Panc1 (cell line): ENCODE data around the gene ZNF322. TPM values are rescaled to one million over a fixed set of nuclear protein-coding genes. Genes with fewer than 3 reads are reported as not detected.
"Not testable (repeated sequence)": the region's sequence is repeated elsewhere in the genome, so short reads cannot be mapped to it uniquely, and the experiment has no call there.

Experiments used
- ATAC-seq: fragments of 200-7000 bp; cut with Tn5 transposase; 2 replicates; pipeline ENCODE4 v1.9.1; 2020; ENCODE audit warnings: mild to moderate bottlenecking, moderate library complexity
- BruUV-seq: library from RNA; stranded (reverse); fragments of 400-500 nt; replicated peaks from 2 replicates; lab custom pipeline; 2021; lab: Mats Ljungman, UMichigan
- CTCF ChIA-PET: fragments of 300-600 bp; sonication (Branson Sonifier 250); formaldehyde crosslinking; loops from one replicate; lab custom pipeline; 2022; ENCODE audit warnings: antibody characterized with exemption; lab: Charles Lee
- POLR2A ChIA-PET: fragments of 300-600 bp; sonication (Branson Sonifier 250); formaldehyde crosslinking; loops from one replicate; lab custom pipeline; 2022; ENCODE audit warnings: antibody characterized with exemption; lab: Charles Lee
- DNase-seq: peaks from one replicate; pipeline ENCODE4 v3.0.0-alpha.2; 2010; ENCODE audit warnings: low read depth, low spot score
- H3K27ac ChIP-seq: 2 replicates; pipeline ENCODE4 v1.5.1; 2011; ENCODE audit warnings: mild to moderate bottlenecking, low read length, inconsistent platforms
- H3K27me3 ChIP-seq: fragments of 200-500 bp; sonication (Bioruptor generic); 2 replicates; pipeline ENCODE4 v1.6.0; 2014; ENCODE audit warnings: low read length, inconsistent platforms; ENCODE audit not compliant: control insufficient read depth, insufficient read depth
- H3K36me3 ChIP-seq: fragments of 200-500 bp; sonication (Bioruptor generic); 2 replicates; pipeline ENCODE4 v1.5.1; 2014; ENCODE audit warnings: inconsistent platforms, mild to moderate bottlenecking, low read length, moderate library complexity; ENCODE audit not compliant: control insufficient read depth, insufficient read depth
- H3K4me1 ChIP-seq: 2 replicates; pipeline ENCODE4 v1.5.1; 2011; ENCODE audit warnings: inconsistent platforms, mild to moderate bottlenecking, low read length, moderate library complexity; ENCODE audit not compliant: control insufficient read depth, insufficient read depth
- H3K4me3 ChIP-seq, 2 experiments: 2 replicates each; pipeline ENCODE4 v1.5.1; 2011 to 2012; ENCODE audit warnings: low read depth in 2 of 2, low read length in 2 of 2, mild to moderate bottlenecking in 2 of 2, inconsistent platforms in 1 of 2, moderate library complexity in 1 of 2
- H3K9me3 ChIP-seq: fragments of 200-500 bp; sonication (Bioruptor generic); 2 replicates; pipeline ENCODE4 v1.5.1; 2014; ENCODE audit warnings: low read depth, mild to moderate bottlenecking, inconsistent platforms, low read length, moderate library complexity; ENCODE audit not compliant: control insufficient read depth, insufficient read depth
- in situ Hi-C: cut with HindIII; loops from 2 replicates; pipeline ENCODE4 v1.10.0; 2016; ENCODE audit warnings: low sequenced_read_pairs, low pct_unique_long_range_greater_than_20kb
- intact Hi-C: fragments of 100-400 bp; cut with micrococcal nuclease; formaldehyde crosslinking; loops from one replicate; pipeline ENCODE4 v1.10.0; 2022; ENCODE audit not compliant: unreplicated experiment
- total RNA-seq: library from RNA; stranded (reverse); gene quantifications from one replicate; pipeline ENCODE4 v1.2.1, GENCODE V29; 2021; ENCODE audit not compliant: unreplicated experiment

Gene ZNF322
- total RNA-seq, 1 experiment from 2014 or later = 31.2 TPM

DNA sequence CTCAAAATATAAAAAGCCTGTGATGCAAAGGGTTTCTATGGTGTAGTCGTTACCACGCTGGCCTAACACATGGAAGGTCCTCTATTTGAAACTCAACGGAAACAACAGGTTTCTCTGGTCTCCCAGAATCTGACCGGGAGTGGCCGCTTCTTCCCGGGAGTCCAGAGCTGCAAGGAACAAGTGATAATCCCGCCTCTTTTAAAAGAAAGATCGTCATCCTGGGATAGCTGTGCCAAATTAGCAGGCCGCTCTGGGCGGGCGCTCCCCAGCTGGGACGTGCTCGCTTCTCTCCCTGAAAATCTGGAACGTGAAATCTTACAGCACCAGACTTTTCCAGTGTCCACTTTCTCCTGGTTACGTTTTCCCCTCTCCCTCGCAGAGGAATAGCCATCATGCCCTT lies 38.0 kb upstream of the ZNF322 start:
- DNase-seq, H3K27me3 ChIP-seq, intact Hi-C loops, in situ Hi-C loops, H3K36me3 ChIP-seq, H3K9me3 ChIP-seq, H3K4me3 ChIP-seq, POLR2A ChIA-PET, ATAC-seq, CTCF ChIA-PET, BruUV-seq, H3K4me1 ChIP-seq, H3K27ac ChIP-seq: not testable (repeated sequence)

DNA sequence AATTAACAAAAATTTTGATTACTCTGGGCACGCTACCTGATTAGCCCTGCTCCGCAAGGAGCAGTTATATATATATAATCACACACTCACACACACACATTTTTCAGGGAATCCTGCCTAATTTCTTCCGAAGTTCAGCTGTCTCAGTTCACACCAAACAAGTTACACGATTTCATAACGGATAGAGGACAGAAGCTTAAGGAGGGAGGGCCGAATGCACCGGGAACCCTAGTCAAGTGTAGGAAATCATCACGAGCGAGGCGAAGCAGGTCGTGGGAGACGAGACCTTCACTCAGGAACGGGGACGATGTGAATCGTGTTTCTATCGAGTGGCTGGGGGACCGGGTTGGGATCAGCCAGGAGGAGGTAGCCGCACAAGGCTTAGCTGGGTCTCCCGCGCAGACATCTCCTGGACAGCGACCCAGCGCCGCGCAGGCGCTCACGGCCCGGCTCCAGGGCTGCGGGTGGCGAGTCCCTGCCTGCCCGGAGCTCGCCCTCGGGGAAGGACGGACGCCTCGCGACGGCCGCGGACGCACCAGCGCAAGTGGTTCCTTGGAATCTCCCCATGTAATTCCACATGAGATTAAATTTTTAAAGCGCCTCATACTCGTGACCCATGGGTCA lies 29.9 kb upstream of the ZNF322 start:
- H3K9me3 ChIP-seq, CTCF ChIA-PET, BruUV-seq, H3K36me3 ChIP-seq, H3K4me1 ChIP-seq, H3K27me3 ChIP-seq, H3K4me3 ChIP-seq, H3K27ac ChIP-seq, DNase-seq, intact Hi-C loops, in situ Hi-C loops, POLR2A ChIA-PET: not testable (repeated sequence)
- ATAC-seq = peak; percentile 78

DNA sequence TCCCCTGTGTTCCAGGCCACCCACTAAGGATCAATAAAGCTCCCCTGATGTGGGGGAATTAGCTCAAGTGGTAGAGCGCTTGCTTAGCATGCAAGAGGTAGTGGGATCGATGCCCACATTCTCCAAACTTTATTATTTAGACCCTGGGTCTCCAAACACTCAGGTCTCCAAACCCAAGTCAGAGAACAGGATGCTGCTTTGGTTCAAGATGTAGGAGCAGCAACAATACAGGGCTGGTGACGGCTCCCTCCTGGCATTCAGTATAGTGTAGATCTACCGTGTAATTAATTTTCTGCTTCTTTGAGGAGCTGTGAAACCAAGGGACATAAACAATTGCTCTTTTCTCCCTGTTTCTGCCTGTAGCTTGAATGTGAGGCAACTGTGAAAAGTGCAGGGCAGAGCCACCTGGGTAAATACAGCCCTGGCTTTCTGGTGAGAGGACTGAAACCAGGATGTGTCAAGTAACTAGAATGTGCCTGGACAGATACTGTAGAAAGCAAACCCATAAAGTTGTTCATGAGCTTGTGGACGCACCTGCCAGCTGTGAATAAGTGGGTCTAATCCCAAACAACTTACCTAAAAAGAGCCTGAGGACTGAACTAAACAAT lies 23.0 kb upstream of the ZNF322 start:
- in situ Hi-C loops, DNase-seq, POLR2A ChIA-PET, H3K27me3 ChIP-seq, intact Hi-C loops, H3K4me3 ChIP-seq, H3K36me3 ChIP-seq, BruUV-seq, H3K9me3 ChIP-seq, H3K27ac ChIP-seq, CTCF ChIA-PET, H3K4me1 ChIP-seq: not testable (repeated sequence)
- ATAC-seq = peak; percentile 68; the same call in 1 of the 2 replicates

DNA sequence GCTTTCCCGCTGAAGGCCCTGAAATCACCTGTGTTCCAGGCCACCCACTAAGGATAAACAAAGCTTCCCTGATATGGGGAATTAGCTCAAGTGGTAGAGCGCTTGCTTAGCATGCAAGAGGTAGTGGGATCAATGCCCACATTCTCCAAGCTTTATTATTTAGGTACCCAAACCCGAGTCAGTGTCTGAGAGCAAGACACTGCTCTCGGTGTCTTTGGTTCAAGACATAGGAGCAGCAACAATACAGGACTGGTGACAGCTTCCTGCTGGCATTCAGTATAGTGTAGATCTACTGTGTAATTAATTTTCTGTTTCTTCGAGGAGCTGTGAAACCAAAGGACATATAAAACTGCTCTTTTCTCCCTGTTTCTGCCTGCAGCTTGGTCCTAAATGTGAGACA lies 13.7 kb upstream of the ZNF322 start:
- CTCF ChIA-PET, POLR2A ChIA-PET, DNase-seq, H3K9me3 ChIP-seq, H3K36me3 ChIP-seq, ATAC-seq, in situ Hi-C loops, BruUV-seq, H3K27ac ChIP-seq, H3K4me1 ChIP-seq, H3K4me3 ChIP-seq, intact Hi-C loops, H3K27me3 ChIP-seq: not testable (repeated sequence)

DNA sequence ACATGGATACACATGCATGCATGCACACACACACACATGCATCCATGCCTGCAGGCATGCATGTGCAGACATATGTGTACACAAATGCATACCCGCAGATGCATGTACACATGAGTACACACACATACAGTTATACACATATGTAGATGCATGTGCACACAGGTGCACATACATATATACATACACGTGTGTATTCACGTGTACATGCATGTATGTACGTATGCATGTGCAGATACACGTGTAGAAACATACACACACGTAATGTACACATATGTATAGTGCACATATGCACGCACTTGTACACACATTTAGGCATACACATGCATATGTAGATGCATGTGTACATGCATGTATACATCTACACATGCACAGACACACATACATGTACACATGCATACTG lies 11.0 kb upstream of the ZNF322 start:
- H3K27me3 ChIP-seq, intact Hi-C loops, DNase-seq, ATAC-seq, H3K4me1 ChIP-seq, CTCF ChIA-PET, in situ Hi-C loops, H3K27ac ChIP-seq, H3K4me3 ChIP-seq, BruUV-seq, H3K36me3 ChIP-seq, POLR2A ChIA-PET, H3K9me3 ChIP-seq: not testable (repeated sequence)

DNA sequence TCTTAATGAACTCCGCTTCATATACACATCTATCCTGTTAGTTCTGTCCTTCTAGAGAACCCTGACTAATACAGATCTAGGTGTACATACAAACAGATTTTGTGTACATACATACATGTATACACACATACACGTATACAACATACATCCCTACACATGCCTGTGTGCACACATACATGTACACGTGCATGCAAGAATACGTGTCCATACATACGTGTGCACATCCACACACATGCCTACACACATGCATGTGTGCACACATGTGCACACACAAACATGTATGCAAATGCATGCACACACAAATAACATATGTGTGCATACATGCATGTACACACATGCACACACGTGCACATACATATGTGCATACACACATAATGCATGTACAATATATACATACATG lies 10.5 kb upstream of the ZNF322 start:
- CTCF ChIA-PET, in situ Hi-C loops, H3K36me3 ChIP-seq, H3K27me3 ChIP-seq, POLR2A ChIA-PET, H3K9me3 ChIP-seq, H3K4me1 ChIP-seq, BruUV-seq, ATAC-seq, H3K27ac ChIP-seq, H3K4me3 ChIP-seq, intact Hi-C loops, DNase-seq: not testable (repeated sequence)
